C1 segment of cervical spinal cord (tissue), 14 donors: ENCODE measurements around the gene CTNNA3.
A peak's percentile ranks its signal among the peaks of the same experiment; 100 is the strongest.

Source experiments
- DNase-seq, 14 donors: peaks; one replicate each; lab custom pipeline; 2025; lab: John Stamatoyannopoulos, UW

CTNNA3 gene

GRCh38 chr10:66671064-66671463 lies 1024.9 kb downstream of the CTNNA3 start:
- no peak for DNase-seq

- DNase-seq: no peak
Observed at GRCh38 chr10:66656499-66656898, 1039.5 kb downstream of the CTNNA3 start.

- no peak for DNase-seq
Observed at GRCh38 chr10:66654861-66655260, 1041.1 kb downstream of the CTNNA3 start.

- no peak for DNase-seq
Observed at GRCh38 chr10:66651308-66652082, 1044.5 kb downstream of the CTNNA3 start.

- DNase-seq: no peak
Observed at GRCh38 chr10:66649626-66650025, 1046.4 kb downstream of the CTNNA3 start.

GRCh38 chr10:66642217-66642616 lies 1053.8 kb downstream of the CTNNA3 start:
- DNase-seq: no peak

- DNase-seq: no peak
Observed at GRCh38 chr10:66639371-66639770, 1056.6 kb downstream of the CTNNA3 start.

- DNase-seq: peak in 2 of 14 donors; percentile 0 to 1
Observed at GRCh38 chr10:66637273-66638036, 1058.5 kb downstream of the CTNNA3 start.

- no peak for DNase-seq
Observed at GRCh38 chr10:66629996-66630395, 1066.0 kb downstream of the CTNNA3 start.

- DNase-seq: no peak
Observed at GRCh38 chr10:66627156-66627555, 1068.8 kb downstream of the CTNNA3 start.

GRCh38 chr10:66625709-66626590 lies 1070.0 kb downstream of the CTNNA3 start:
- DNase-seq: no peak

GRCh38 chr10:66622050-66622449 lies 1073.9 kb downstream of the CTNNA3 start:
- no peak for DNase-seq

- DNase-seq: no peak
Observed at GRCh38 chr10:66604195-66604594, 1091.8 kb downstream of the CTNNA3 start.

GRCh38 chr10:66591865-66592264 lies 1104.1 kb downstream of the CTNNA3 start:
- DNase-seq: no peak

- DNase-seq: no peak
Observed at GRCh38 chr10:66587680-66588050, 1108.3 kb downstream of the CTNNA3 start.

- no peak for DNase-seq
Observed at GRCh38 chr10:66586897-66587679, 1108.9 kb downstream of the CTNNA3 start.

GRCh38 chr10:66586073-66586472 lies 1109.9 kb downstream of the CTNNA3 start:
- no peak for DNase-seq

- no peak for DNase-seq
Observed at GRCh38 chr10:66575251-66575855, 1120.6 kb downstream of the CTNNA3 start.

GRCh38 chr10:66572700-66573099 lies 1123.3 kb downstream of the CTNNA3 start:
- DNase-seq: no peak

- no peak for DNase-seq
Observed at GRCh38 chr10:66565999-66566398, 1130.0 kb downstream of the CTNNA3 start.

GRCh38 chr10:66564287-66564686 lies 1131.7 kb downstream of the CTNNA3 start:
- DNase-seq: no peak
